Measurements from ENCODE around the gene HHLA2. TPM values are rescaled to one million over a fixed set of nuclear protein-coding genes. Genes with fewer than 3 reads are reported as not detected.

The HHLA2 gene
- not detected for polyA plus RNA-seq (2013, experiment 1 of 2)
- 0.01 TPM for polyA plus RNA-seq (2013, experiment 2 of 2)

- H3K36me3 ChIP-seq (replicated peaks in 1 of 2; ENCODE audit: control insufficient read depth in 2 of 2, insufficient read depth in 2 of 2, low read length in 2 of 2) = no peaks in the 10 kb centered on the region
- no peaks in the 10 kb centered on the region for H3K79me1 ChIP-seq (ENCODE audit: low read depth, low read length)
- no peak within 1 kb of the TSS for H3K23ac ChIP-seq (ENCODE audit: low read depth, low read length, poor library complexity)
- H3K9me3 ChIP-seq (replicated peaks in 1 of 2; ENCODE audit: control insufficient read depth in 2 of 2, insufficient read depth in 1 of 2, low read depth in 1 of 2, low read length in 2 of 2) = no peaks in the 10 kb centered on the region
- H2BK12ac ChIP-seq (ENCODE audit: low read length) = no peak within 1 kb of the TSS
- no peak for DNase-seq (ENCODE audit: low spot score)
- H3K27me3 ChIP-seq (ENCODE audit: control insufficient read depth in 3 of 3, insufficient read depth in 3 of 3, low read depth in 1 of 3, low read length in 3 of 3) = no peaks in the 10 kb centered on the region
- no peak within 1 kb of the TSS for H2BK120ac ChIP-seq (ENCODE audit: low read depth, low read length)
- no peak within 1 kb of the TSS for H3K27ac ChIP-seq (replicated peaks; ENCODE audit: low read length)
- no peak within 1 kb of the TSS for H3K4me3 ChIP-seq (ENCODE audit: low read length in 2 of 2)
- H3K9ac ChIP-seq (ENCODE audit: low read depth, low read length, poor library complexity) = no peak within 1 kb of the TSS
- H2BK15ac ChIP-seq (ENCODE audit: low read length) = no peak within 1 kb of the TSS
- no peak within 1 kb of the TSS for H4K8ac ChIP-seq (ENCODE audit: low read depth, low read length)
- H2BK5ac ChIP-seq (ENCODE audit: low read length) = no peak within 1 kb of the TSS
- no peak within 1 kb of the TSS for H3K18ac ChIP-seq (ENCODE audit: low read length)
- no CpG with 5 or more reads among the region's 2 CpGs for WGBS, 2 donors (ENCODE audit: extremely low coverage in 2 of 2, insufficient read length in 2 of 2, insufficient replicate concordance in 1 of 2)
- no peak within 1 kb of the TSS for H3K4me2 ChIP-seq (ENCODE audit: insufficient read depth, low read length, poor library complexity, severe bottlenecking)
- no peak within 1 kb of the TSS for H3K4ac ChIP-seq (ENCODE audit: low read length)
- peaks cover 0 to 3% of the 10 kb centered on the region in 2 donors for H3K4me1 ChIP-seq (ENCODE audit: control insufficient read depth in 2 of 2, insufficient read depth in 1 of 2, low read depth in 1 of 2, low read length in 2 of 2)
- H3K14ac ChIP-seq (ENCODE audit: low read length) = no peak within 1 kb of the TSS
- H4K91ac ChIP-seq (ENCODE audit: low read depth, low read length, poor library complexity) = no peak within 1 kb of the TSS
- no peak within 1 kb of the TSS for H2AFZ ChIP-seq (ENCODE audit: low read length)
- no peak within 1 kb of the TSS for H2AK5ac ChIP-seq (ENCODE audit: low read depth, low read length)
These were observed at the start of gene HHLA2 for GRCh38 chr3:108296239-108296638. HHLA2 (plus strand) TSS chr3:108296548; CDS start chr3:108351814, 55,266 bp downstream.

DNA sequence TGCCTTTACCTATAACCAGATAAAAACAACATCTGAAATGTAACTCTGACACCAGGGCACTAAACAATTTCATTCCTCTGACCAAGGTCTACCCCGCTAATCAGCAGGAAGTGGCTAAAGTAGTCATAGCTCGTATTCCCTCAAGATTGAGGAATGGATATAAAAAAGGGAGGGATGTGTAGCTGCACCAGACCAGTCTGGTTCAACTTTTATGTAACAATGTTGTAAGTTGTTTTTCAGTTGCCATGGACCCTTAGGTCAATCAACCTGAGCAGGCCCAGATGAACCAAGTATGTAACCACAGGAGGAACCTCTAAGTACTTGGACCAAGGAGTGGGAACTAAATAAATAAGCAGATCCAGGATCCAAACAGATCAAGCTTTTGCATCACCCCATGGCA, 45.7 kb upstream of the HHLA2 start:
- no peaks in the 10 kb centered on the region for H3K27me3 ChIP-seq (ENCODE audit: control insufficient read depth in 3 of 3, insufficient read depth in 3 of 3, low read depth in 1 of 3, low read length in 3 of 3)
- H3K14ac ChIP-seq (ENCODE audit: low read length) = no peak overlapping the region
- no peaks in the 10 kb centered on the region for H3K36me3 ChIP-seq (replicated peaks in 1 of 2; ENCODE audit: control insufficient read depth in 2 of 2, insufficient read depth in 2 of 2, low read length in 2 of 2)
- no peak overlapping the region for H3K18ac ChIP-seq (ENCODE audit: low read length)
- H2AFZ ChIP-seq (ENCODE audit: low read length) = no peak overlapping the region
- WGBS, 2 donors (ENCODE audit: extremely low coverage in 2 of 2, insufficient read length in 2 of 2, insufficient replicate concordance in 1 of 2) = no CpG with 5 or more reads among the region's 2 CpGs
- H3K4me1 ChIP-seq (ENCODE audit: control insufficient read depth in 2 of 2, insufficient read depth in 1 of 2, low read depth in 1 of 2, low read length in 2 of 2) = no peaks in the 10 kb centered on the region
- no peak overlapping the region for H2BK15ac ChIP-seq (ENCODE audit: low read length)
- H4K91ac ChIP-seq (ENCODE audit: low read depth, low read length, poor library complexity) = no peak overlapping the region
- H2BK120ac ChIP-seq (ENCODE audit: low read depth, low read length) = no peak overlapping the region
- H3K4ac ChIP-seq (ENCODE audit: low read length) = no peak overlapping the region
- no peaks in the 10 kb centered on the region for H3K9me3 ChIP-seq (replicated peaks in 1 of 2; ENCODE audit: control insufficient read depth in 2 of 2, insufficient read depth in 1 of 2, low read depth in 1 of 2, low read length in 2 of 2)
- H2AK5ac ChIP-seq (ENCODE audit: low read depth, low read length) = no peak overlapping the region
- no peak overlapping the region for H3K4me2 ChIP-seq (ENCODE audit: insufficient read depth, low read length, poor library complexity, severe bottlenecking)
- H2BK12ac ChIP-seq (ENCODE audit: low read length) = no peak overlapping the region
- H2BK5ac ChIP-seq (ENCODE audit: low read length) = no peak overlapping the region
- no peak overlapping the region for H3K23ac ChIP-seq (ENCODE audit: low read depth, low read length, poor library complexity)
- H4K8ac ChIP-seq (ENCODE audit: low read depth, low read length) = no peak overlapping the region
- no peak for DNase-seq (ENCODE audit: low spot score)
- no peak overlapping the region for H3K27ac ChIP-seq (replicated peaks; ENCODE audit: low read length)
- no peak overlapping the region for H3K4me3 ChIP-seq (ENCODE audit: low read length in 2 of 2)
- no peak overlapping the region for H3K9ac ChIP-seq (ENCODE audit: low read depth, low read length, poor library complexity)
- H3K79me1 ChIP-seq (ENCODE audit: low read depth, low read length) = no peaks in the 10 kb centered on the region

DNA sequence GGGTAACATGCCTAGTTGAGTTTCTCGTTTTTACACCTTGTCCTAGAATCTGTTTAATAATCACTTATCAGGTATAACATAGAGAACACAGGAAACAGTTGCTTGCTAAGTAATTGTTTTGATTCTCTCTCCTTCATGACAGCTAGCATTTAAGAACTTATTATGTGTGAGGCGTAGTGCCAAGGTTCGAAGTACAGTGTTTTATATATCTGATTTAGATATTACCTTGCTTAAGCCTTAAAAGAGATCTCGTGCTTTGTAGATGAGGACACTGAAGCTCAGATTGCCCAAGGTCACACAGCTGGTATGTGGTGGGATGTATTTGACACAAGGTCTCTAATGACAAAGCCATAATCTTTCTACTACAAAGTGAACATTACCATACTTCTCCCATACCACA, 45.1 kb upstream of the HHLA2 start:
- H3K4me1 ChIP-seq (ENCODE audit: control insufficient read depth in 2 of 2, insufficient read depth in 1 of 2, low read depth in 1 of 2, low read length in 2 of 2) = no peaks in the 10 kb centered on the region
- no peak overlapping the region for H2AK5ac ChIP-seq (ENCODE audit: low read depth, low read length)
- no peak overlapping the region for H3K18ac ChIP-seq (ENCODE audit: low read length)
- H4K8ac ChIP-seq (ENCODE audit: low read depth, low read length) = no peak overlapping the region
- no peak overlapping the region for H4K91ac ChIP-seq (ENCODE audit: low read depth, low read length, poor library complexity)
- H3K9me3 ChIP-seq (replicated peaks in 1 of 2; ENCODE audit: control insufficient read depth in 2 of 2, insufficient read depth in 1 of 2, low read depth in 1 of 2, low read length in 2 of 2) = no peaks in the 10 kb centered on the region
- no peak overlapping the region for H3K14ac ChIP-seq (ENCODE audit: low read length)
- no peak overlapping the region for H2BK15ac ChIP-seq (ENCODE audit: low read length)
- no peaks in the 10 kb centered on the region for H3K36me3 ChIP-seq (replicated peaks in 1 of 2; ENCODE audit: control insufficient read depth in 2 of 2, insufficient read depth in 2 of 2, low read length in 2 of 2)
- no peak overlapping the region for H3K9ac ChIP-seq (ENCODE audit: low read depth, low read length, poor library complexity)
- no peak overlapping the region for H3K4me3 ChIP-seq (ENCODE audit: low read length in 2 of 2)
- H2BK12ac ChIP-seq (ENCODE audit: low read length) = no peak overlapping the region
- H3K27me3 ChIP-seq (ENCODE audit: control insufficient read depth in 3 of 3, insufficient read depth in 3 of 3, low read depth in 1 of 3, low read length in 3 of 3) = no peaks in the 10 kb centered on the region
- H3K4ac ChIP-seq (ENCODE audit: low read length) = no peak overlapping the region
- H3K79me1 ChIP-seq (ENCODE audit: low read depth, low read length) = no peaks in the 10 kb centered on the region
- no peak for DNase-seq (ENCODE audit: low spot score)
- H3K27ac ChIP-seq (replicated peaks; ENCODE audit: low read length) = no peak overlapping the region
- no peak overlapping the region for H2BK5ac ChIP-seq (ENCODE audit: low read length)
- H3K4me2 ChIP-seq (ENCODE audit: insufficient read depth, low read length, poor library complexity, severe bottlenecking) = no peak overlapping the region
- H3K23ac ChIP-seq (ENCODE audit: low read depth, low read length, poor library complexity) = no peak overlapping the region
- H2AFZ ChIP-seq (ENCODE audit: low read length) = no peak overlapping the region
- H2BK120ac ChIP-seq (ENCODE audit: low read depth, low read length) = no peak overlapping the region
- WGBS, 2 donors (ENCODE audit: extremely low coverage in 2 of 2, insufficient read length in 2 of 2, insufficient replicate concordance in 1 of 2) = no CpG with 5 or more reads among the region's 4 CpGs

GRCh38 chr3:108251844-108252243, 44.5 kb upstream of the HHLA2 start:
- no peaks in the 10 kb centered on the region for H3K36me3 ChIP-seq (replicated peaks in 1 of 2; ENCODE audit: control insufficient read depth in 2 of 2, insufficient read depth in 2 of 2, low read length in 2 of 2)
- H3K18ac ChIP-seq (ENCODE audit: low read length) = no peak overlapping the region
- no peak overlapping the region for H2BK15ac ChIP-seq (ENCODE audit: low read length)
- no peak overlapping the region for H3K4me3 ChIP-seq (ENCODE audit: low read length in 2 of 2)
- H3K27me3 ChIP-seq (ENCODE audit: control insufficient read depth in 3 of 3, insufficient read depth in 3 of 3, low read depth in 1 of 3, low read length in 3 of 3) = no peaks in the 10 kb centered on the region
- H3K27ac ChIP-seq (replicated peaks; ENCODE audit: low read length) = no peak overlapping the region
- no peaks in the 10 kb centered on the region for H3K79me1 ChIP-seq (ENCODE audit: low read depth, low read length)
- no peak overlapping the region for H2AK5ac ChIP-seq (ENCODE audit: low read depth, low read length)
- H3K23ac ChIP-seq (ENCODE audit: low read depth, low read length, poor library complexity) = no peak overlapping the region
- H4K91ac ChIP-seq (ENCODE audit: low read depth, low read length, poor library complexity) = no peak overlapping the region
- H4K8ac ChIP-seq (ENCODE audit: low read depth, low read length) = no peak overlapping the region
- no peak overlapping the region for H3K4ac ChIP-seq (ENCODE audit: low read length)
- DNase-seq (ENCODE audit: low spot score) = no peak
- no peak overlapping the region for H2BK5ac ChIP-seq (ENCODE audit: low read length)
- H2BK12ac ChIP-seq (ENCODE audit: low read length) = no peak overlapping the region
- no peaks in the 10 kb centered on the region for H3K4me1 ChIP-seq (ENCODE audit: control insufficient read depth in 2 of 2, insufficient read depth in 1 of 2, low read depth in 1 of 2, low read length in 2 of 2)
- no peaks in the 10 kb centered on the region for H3K9me3 ChIP-seq (replicated peaks in 1 of 2; ENCODE audit: control insufficient read depth in 2 of 2, insufficient read depth in 1 of 2, low read depth in 1 of 2, low read length in 2 of 2)
- H3K4me2 ChIP-seq (ENCODE audit: insufficient read depth, low read length, poor library complexity, severe bottlenecking) = no peak overlapping the region
- no peak overlapping the region for H3K9ac ChIP-seq (ENCODE audit: low read depth, low read length, poor library complexity)
- WGBS, 2 donors (ENCODE audit: extremely low coverage in 2 of 2, insufficient read length in 2 of 2, insufficient replicate concordance in 1 of 2) = no CpG with 5 or more reads among the region's 1 CpG
- no peak overlapping the region for H2BK120ac ChIP-seq (ENCODE audit: low read depth, low read length)
- H2AFZ ChIP-seq (ENCODE audit: low read length) = no peak overlapping the region
- H3K14ac ChIP-seq (ENCODE audit: low read length) = no peak overlapping the region

All from neuronal stem cell (in vitro differentiated cells).